ENCODE data around the gene DBX1. TPM values are rescaled to one million over a fixed set of nuclear protein-coding genes. Genes with fewer than 3 reads are reported as not detected.

Gene DBX1, protein sequence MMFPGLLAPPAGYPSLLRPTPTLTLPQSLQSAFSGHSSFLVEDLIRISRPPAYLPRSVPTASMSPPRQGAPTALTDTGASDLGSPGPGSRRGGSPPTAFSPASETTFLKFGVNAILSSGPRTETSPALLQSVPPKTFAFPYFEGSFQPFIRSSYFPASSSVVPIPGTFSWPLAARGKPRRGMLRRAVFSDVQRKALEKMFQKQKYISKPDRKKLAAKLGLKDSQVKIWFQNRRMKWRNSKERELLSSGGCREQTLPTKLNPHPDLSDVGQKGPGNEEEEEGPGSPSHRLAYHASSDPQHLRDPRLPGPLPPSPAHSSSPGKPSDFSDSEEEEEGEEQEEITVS
- not detected for total RNA-seq

DNA sequence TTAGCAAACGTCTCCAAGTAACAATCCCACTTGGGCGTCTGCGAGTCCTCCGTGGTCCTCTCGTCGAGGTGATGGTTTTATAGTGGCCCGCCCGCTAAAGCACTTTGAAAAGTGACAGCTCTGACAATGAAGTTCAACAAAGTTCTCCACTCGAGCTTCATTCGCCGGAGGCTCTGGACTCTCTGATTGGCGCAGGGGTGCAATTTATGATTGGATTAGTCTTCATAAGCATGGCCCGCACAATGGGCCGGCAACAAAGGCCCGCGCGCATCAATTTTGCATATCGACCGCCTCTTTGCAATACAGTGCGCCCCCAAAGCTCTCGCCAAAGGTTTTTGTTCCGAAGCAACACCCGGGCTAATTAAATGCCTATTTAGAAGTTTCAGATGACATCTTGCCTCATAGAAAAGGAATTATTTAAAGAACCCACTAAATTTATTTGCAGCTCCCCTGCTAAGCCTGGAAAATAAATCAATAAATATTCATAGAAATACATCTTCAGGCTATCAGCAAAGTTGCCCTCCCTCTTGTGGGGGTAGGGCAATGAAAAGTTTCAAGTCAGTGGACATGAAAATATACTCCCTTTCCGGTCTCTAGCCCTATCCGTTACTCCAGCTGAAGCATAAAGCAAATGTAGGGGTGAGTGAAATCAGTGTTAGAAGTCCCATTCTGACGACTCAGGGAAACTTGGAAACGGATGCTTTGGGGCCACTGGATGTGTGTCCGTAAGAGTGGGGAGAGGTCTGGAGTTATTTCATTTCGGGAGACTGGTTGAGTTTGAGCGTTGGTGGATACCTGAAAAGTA lies at the start of gene DBX1:
Gene DBX1, minus strand, starts transcription at position 51 of the 805 bp plus-strand sequence. CDS start 151 bp downstream, outside the sequence.
- Histone ChIP-seq H3K4me3 (no peak within 1 kb of the TSS), H3K4me1 (peaks cover 41% of the 10 kb centered on the region), H3K36me3 (no peaks in the 10 kb centered on the region), H3K9me3 (no peaks in the 10 kb centered on the region), H3K27me3 (peaks cover 100% of the 10 kb centered on the region), H3K27ac (no peak within 1 kb of the TSS)
- no peak for DNase-seq (ENCODE audit: low spot score in 2 of 2)
- 5% methylated on average over 22 of the region's 30 CpGs for WGBS
- TF ChIP-seq, protein P1, sequence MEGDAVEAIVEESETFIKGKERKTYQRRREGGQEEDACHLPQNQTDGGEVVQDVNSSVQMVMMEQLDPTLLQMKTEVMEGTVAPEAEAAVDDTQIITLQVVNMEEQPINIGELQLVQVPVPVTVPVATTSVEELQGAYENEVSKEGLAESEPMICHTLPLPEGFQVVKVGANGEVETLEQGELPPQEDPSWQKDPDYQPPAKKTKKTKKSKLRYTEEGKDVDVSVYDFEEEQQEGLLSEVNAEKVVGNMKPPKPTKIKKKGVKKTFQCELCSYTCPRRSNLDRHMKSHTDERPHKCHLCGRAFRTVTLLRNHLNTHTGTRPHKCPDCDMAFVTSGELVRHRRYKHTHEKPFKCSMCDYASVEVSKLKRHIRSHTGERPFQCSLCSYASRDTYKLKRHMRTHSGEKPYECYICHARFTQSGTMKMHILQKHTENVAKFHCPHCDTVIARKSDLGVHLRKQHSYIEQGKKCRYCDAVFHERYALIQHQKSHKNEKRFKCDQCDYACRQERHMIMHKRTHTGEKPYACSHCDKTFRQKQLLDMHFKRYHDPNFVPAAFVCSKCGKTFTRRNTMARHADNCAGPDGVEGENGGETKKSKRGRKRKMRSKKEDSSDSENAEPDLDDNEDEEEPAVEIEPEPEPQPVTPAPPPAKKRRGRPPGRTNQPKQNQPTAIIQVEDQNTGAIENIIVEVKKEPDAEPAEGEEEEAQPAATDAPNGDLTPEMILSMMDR (IDR thresholded peaks at IDR 0.05): no peak
- no peak for TF ChIP-seq EP300 (IDR thresholded peaks at IDR 0.05)
- TF ChIP-seq POLR2AphosphoS5 (IDR thresholded peaks at IDR 0.05): no peak
- no peak for TF ChIP-seq POLR2A (IDR thresholded peaks at IDR 0.05)

DNA sequence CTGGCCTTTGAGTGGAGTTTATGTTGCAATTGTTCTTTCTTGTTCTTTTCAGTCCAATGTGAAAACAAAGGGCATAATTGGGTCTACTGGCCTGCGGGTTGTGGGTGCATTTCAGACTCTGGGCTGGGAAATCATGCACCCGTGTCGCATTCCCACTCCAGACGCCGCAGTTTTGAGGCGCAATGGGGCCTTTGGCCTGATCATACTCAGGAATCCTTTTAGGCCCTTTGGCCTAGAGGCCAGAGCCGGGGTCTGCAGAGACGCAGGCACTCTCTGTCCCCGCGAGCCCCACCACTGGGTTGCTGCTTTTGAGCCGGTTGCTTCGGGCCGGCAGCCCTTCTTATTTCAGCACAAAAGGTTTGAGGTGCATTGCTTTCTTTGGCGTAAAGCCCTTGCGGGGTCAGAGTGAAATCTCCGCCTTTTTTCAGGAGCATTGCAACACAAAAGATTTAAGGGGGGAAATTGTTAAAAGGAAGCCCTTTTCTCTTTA lies 48.4 kb upstream of the DBX1 start:
- DNase-seq (ENCODE audit: low spot score in 2 of 2): no peak
- Histone ChIP-seq H3K9me3 (no peaks in the 10 kb centered on the region), H3K4me3 (no peak overlapping the region), H3K4me1 (peaks cover 8% of the 10 kb centered on the region), H3K36me3 (no peaks in the 10 kb centered on the region), H3K27ac (no peak overlapping the region), H3K27me3 (peaks cover 49% of the 10 kb centered on the region)
- WGBS: 25% methylated on average over 14 of the region's 16 CpGs
- TF ChIP-seq POLR2AphosphoS5 (IDR thresholded peaks at IDR 0.05) (no peak), EP300 (IDR thresholded peaks at IDR 0.05) (no peak), POLR2A (IDR thresholded peaks at IDR 0.05) (no peak)
- TF ChIP-seq, protein P1 (IDR thresholded peaks at IDR 0.05): no peak

DNA sequence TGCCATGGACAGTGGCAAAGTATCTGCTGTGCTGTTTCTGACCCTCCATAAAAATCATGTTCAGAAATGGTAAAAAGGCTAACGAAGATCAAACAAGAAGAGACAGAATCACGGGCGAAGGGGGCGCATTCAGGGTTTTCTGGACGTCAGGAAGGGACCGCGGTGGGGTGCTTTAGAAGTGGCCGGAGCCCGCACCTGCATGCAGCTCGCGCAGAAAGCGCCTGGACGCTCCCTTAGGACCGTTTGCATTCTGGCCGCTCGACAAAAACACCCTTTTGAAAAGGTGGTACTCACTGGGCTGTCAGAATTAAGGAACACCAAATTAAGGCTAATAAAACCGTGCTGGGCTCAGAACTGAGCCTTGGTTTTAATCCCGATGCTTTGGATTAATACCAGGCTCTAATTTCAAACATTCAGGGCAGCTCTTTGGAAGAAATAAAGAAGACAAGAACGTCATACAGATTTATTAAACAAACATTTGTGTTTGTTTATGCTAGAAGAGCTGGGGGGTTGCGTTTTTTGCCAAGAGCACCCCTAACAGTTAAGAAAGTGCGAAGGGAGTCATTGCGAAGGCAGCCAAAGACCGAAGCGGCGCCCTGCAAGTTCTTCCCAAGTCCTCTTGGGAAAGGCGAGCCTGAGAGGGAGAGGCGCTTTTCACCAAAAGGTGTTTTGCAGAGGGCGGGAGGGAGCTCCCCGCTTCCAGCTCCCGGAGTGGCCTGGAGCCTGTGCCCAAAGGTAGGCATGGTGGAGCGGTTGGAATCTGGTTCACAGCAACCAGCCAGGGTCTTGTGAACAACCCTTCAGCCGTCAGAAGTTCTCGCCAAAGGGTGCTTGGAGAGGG lies 47.7 kb upstream of the DBX1 start:
- H3K4me1 ChIP-seq: peaks cover 8% of the 10 kb centered on the region
- no peaks in the 10 kb centered on the region for H3K36me3 ChIP-seq
- peaks cover 51% of the 10 kb centered on the region for H3K27me3 ChIP-seq
- no peak overlapping the region for H3K27ac ChIP-seq
- H3K4me3 ChIP-seq: peak overlapping the region; percentile 7
- no peak for DNase-seq (ENCODE audit: low spot score in 2 of 2)
- 6% methylated on average over 33 of the region's 33 CpGs for WGBS
- no peaks in the 10 kb centered on the region for H3K9me3 ChIP-seq
- TF ChIP-seq POLR2A (IDR thresholded peaks at IDR 0.05) (no peak), POLR2AphosphoS5 (IDR thresholded peaks at IDR 0.05) (no peak), EP300 (IDR thresholded peaks at IDR 0.05) (no peak)
- TF ChIP-seq, protein P1 (IDR thresholded peaks at IDR 0.05): no peak

DNA sequence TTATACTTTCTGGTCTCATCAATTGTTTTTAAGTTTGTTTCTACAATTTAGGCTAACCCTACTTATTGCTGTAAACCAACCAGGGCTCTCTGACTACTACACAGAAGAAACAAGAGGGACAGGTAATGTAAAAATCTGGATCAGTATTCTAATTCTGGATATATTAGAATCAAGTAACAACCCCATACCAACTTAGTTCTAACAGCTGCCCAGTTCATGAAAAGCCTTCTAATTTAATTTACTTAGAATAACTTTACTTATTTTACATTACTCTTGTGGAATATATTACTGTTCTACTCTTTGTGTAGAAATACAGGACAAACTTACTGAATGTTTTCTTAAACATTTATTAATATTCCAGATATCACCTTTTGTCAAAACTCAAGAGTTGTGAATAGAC lies 45.5 kb upstream of the DBX1 start:
- DNase-seq (ENCODE audit: low spot score in 2 of 2): no peak
- H3K27me3 ChIP-seq: peaks cover 51% of the 10 kb centered on the region
- H3K4me3 ChIP-seq: no peak overlapping the region
- H3K27ac ChIP-seq: no peak overlapping the region
- H3K9me3 ChIP-seq: no peaks in the 10 kb centered on the region
- no peaks in the 10 kb centered on the region for H3K36me3 ChIP-seq
- no peak for TF ChIP-seq EP300 (IDR thresholded peaks at IDR 0.05)
- peaks cover 8% of the 10 kb centered on the region for H3K4me1 ChIP-seq

DNA sequence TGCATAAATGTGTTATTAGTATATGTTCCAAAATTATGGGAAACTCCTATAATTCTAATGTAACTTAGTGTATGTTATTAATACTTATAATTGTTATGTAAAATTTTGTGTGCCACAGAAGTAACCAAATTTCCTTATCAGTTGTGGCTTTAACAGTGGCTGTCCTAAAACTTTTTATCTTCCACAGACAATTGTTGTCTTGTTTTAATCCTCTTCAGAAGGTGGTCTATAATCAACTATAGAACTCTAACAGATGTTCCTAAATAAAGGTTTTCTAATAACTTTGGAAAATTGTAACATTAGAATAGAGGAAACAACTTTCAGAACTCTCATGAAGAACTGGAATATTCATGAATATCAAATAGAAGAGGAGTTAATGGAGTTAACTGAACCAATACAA lies 44.4 kb upstream of the DBX1 start:
- Histone ChIP-seq H3K36me3 (no peaks in the 10 kb centered on the region), H3K4me1 (peaks cover 8% of the 10 kb centered on the region), H3K27me3 (peaks cover 52% of the 10 kb centered on the region), H3K27ac (no peak overlapping the region), H3K9me3 (no peaks in the 10 kb centered on the region), H3K4me3 (no peak overlapping the region)
- no peak for TF ChIP-seq POLR2AphosphoS5 (IDR thresholded peaks at IDR 0.05)
- TF ChIP-seq, protein P1 (IDR thresholded peaks at IDR 0.05): no peak
- no peak for TF ChIP-seq POLR2A (IDR thresholded peaks at IDR 0.05)
- TF ChIP-seq EP300 (IDR thresholded peaks at IDR 0.05): no peak
- no peak for DNase-seq (ENCODE audit: low spot score in 2 of 2)

All from suprapubic skin (tissue), 4 donors.